ENCODE measurements around the gene SRMS.
"Not testable (repeated sequence)": the region's sequence is repeated elsewhere in the genome, so short reads cannot be mapped to it uniquely, and the experiment has no call there.

The SRMS gene

DNA sequence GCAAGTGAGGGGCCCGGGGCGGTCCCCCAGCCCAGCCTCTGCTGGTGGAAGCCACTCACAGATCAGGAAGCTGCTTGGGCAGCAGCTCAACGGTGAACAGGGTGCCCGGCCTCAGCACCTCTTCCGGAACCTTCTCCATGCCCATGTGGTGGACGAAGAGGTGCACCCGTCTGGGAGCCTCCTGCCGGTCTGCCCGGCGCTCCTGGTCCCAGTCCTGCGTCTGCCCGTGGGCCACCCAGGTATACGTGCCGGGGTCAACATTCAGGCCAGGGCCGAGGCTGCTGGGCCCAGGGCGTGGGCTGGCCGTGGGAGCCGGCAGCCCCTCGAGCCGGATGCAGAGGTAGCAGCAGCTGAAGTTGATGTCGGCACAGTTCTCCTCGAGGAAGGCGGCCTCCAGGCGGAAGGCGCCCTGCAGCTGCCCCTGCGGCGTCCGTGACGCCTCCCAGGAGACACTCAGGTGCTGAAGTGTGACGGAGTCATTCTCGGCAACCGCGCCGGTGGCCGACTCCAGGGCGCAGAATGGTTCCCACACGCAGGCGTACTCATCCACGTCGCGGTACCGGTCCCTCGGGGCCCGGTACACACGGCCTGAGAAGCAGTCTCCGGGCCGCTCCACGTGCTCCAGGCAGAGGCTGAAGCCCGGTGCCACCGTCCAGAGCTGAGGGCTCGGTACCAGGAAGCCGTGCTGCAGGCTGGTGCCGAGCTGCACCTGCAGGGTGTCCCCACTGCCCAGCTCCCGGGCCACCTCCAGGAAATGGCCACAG is 15.1 kb upstream of the SRMS start:
- Mint-ChIP-seq H3K27ac (no peak overlapping the region), H3K36me3 (peaks cover 16% of the 10 kb centered on the region), H3K4me3 (no peak overlapping the region), H3K4me1 (peaks cover 13% of the 10 kb centered on the region), H3K9me3 (no peaks in the 10 kb centered on the region)
- DNase-seq (ENCODE audit: low spot score in 2 of 2) (no peak), ATAC-seq (no peak)

DNA sequence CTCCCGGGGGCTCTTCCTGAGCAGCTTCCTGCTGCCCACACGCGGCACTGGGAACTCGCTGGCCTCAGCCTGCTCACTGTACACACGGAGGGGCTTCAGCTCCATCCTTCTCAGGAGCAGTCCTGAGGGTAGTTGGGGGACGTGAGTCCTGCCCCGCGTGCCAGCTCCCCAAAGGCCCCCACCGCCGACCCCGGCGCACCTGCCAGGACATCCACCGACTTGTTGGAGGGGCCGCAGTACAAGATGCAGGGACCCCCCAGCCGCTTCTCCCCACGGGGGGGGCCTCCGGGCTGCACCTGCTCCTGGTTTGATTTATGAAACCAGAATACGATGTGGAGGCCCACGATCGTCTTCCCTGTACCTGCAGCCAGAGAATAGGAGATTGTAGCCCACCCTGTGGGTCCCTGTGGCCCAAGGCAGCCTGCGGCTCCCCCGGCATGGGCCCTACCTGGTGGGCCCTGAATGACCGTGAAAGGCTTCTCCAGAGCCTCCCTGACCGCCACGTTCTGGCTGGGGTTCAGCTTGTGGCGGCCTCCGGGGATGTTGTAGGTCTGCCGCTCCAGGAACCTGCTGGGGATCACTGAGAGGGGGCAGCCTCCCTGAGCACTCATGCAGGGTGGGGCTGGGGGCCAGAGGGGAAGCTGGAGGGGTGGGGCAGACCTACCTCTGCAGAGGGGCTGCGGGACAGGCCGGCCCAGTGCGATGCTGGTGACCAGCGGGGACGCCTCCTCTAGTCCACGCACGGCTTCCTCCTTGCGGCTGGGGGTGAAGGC is 14.3 kb upstream of the SRMS start:
- Mint-ChIP-seq H3K4me1 (peaks cover 5% of the 10 kb centered on the region), H3K4me3 (no peak overlapping the region), H3K9me3 (no peaks in the 10 kb centered on the region), H3K27ac (no peak overlapping the region), H3K36me3 (peaks cover 14% of the 10 kb centered on the region)
- ATAC-seq (no peak), DNase-seq (ENCODE audit: low spot score in 2 of 2) (no peak)

DNA sequence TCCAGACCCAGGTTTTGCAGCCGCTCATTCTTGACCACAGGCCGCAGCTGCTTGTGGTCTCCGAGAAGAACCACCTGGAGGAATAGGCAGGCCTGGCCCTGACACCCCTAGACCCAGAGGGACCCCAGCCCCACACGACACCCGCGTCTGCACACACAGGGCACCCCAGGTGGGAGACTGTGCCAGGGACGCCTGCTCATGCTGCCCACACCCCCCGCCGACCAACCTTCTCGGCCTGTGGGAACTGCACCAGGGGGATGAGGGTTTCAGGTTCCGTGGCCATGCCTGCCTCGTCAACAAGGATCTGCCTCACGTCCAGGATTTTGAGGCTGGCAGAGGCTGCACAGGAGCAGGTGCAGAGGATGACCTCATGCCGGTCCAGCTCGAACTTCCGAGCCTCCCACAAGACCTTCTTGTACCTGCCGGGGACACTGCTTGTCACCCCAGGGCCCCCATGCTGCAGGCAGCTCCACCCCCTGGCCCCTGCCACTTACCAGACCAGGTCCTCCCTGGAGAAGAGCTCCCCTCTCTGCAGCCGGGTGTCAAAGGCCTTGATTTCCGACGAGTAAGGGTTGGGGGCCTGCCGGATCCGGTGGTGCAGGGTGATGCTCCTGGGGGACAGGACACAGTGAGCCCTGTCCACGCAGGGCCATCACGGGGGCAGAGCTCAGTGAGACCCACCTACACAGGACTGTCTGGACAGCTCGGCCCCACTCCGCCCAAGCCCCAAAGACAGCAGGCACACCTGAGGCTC is 13.5 kb upstream of the SRMS start:
- no peak overlapping the region for H3K27ac Mint-ChIP-seq
- H3K36me3 Mint-ChIP-seq, result peaks cover 14% of the 10 kb centered on the region
- no peak for ATAC-seq
- no peak for DNase-seq (ENCODE audit: low spot score in 2 of 2)
- H3K4me1 Mint-ChIP-seq, result peaks cover 5% of the 10 kb centered on the region
- no peak overlapping the region for H3K4me3 Mint-ChIP-seq
- H3K9me3 Mint-ChIP-seq, result no peaks in the 10 kb centered on the region

DNA sequence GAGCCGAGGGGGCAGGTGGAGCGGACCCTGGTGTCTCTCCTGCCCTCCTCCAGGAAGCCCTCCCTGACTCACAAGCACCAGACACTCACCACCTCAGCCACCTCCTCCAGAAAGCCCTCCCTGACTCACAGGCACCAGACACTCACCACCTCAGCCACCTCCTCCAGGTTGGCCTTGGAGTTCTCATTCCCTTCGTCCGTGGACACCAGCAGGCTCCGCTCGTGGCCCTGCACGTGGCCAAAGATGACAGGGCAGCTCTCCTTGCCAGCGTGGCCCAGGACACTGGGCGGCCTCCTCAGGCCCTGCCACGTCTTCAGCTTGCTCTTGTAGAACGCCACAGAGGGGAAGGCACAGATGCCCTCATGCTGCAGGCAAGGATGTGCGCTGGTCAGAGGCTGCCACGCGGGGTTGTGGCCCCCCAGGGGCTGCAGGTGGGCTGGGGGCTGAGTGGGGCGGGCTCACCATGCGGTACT is 12.8 kb upstream of the SRMS start:
- no peak overlapping the region for H3K27ac Mint-ChIP-seq
- H3K4me3 Mint-ChIP-seq, result no peak overlapping the region
- peaks cover 8% of the 10 kb centered on the region for H3K36me3 Mint-ChIP-seq
- ATAC-seq (no peak), DNase-seq (ENCODE audit: low spot score in 2 of 2) (no peak)
- no peaks in the 10 kb centered on the region for H3K9me3 Mint-ChIP-seq
- H3K4me1 Mint-ChIP-seq, result peaks cover 5% of the 10 kb centered on the region

DNA sequence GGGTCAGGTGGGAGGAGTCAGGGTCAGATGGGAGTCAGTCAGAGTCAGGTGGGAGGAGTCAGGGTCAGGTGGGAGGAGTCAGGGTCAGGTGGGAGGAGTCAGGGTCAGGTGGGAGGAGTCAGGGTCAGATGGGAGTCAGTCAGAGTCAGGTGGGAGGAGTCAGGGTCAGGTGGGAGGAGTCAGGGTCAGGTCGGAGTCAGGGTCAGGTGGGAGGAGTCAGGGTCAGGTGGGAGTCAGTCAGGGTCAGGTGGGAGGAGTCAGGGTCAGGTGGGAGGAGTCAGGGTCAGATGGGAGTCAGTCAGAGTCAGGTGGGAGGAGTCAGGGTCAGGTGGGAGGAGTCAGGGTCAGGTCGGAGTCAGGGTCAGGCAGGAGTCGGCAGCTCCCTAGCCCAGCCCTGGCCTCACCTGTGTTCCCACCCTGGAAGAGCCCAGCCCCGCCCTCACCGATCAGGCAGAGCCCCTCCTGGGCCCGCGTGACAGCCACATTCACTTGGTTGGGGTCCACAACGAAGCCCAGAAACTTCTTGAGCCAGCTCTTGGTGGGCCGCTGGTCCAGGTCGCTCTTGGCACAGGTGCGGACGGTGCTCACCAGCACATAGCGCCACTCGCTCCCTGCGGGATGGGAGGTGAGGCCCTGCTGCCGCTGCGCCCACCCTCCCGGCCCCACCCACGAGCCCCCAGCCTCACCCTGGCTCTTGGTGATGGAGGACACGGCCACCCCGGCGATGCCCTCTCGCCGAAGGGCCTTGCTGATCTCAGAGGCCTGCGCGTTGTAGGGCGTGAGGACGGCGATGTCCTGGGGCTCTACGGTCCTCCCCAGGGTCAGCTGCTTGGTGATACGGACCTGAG is 12.2 kb upstream of the SRMS start:
- DNase-seq (ENCODE audit: low spot score in 2 of 2); H3K36me3 Mint-ChIP-seq; ATAC-seq; H3K4me1 Mint-ChIP-seq; H3K4me3 Mint-ChIP-seq; H3K27ac Mint-ChIP-seq; H3K9me3 Mint-ChIP-seq: not testable (repeated sequence)

DNA sequence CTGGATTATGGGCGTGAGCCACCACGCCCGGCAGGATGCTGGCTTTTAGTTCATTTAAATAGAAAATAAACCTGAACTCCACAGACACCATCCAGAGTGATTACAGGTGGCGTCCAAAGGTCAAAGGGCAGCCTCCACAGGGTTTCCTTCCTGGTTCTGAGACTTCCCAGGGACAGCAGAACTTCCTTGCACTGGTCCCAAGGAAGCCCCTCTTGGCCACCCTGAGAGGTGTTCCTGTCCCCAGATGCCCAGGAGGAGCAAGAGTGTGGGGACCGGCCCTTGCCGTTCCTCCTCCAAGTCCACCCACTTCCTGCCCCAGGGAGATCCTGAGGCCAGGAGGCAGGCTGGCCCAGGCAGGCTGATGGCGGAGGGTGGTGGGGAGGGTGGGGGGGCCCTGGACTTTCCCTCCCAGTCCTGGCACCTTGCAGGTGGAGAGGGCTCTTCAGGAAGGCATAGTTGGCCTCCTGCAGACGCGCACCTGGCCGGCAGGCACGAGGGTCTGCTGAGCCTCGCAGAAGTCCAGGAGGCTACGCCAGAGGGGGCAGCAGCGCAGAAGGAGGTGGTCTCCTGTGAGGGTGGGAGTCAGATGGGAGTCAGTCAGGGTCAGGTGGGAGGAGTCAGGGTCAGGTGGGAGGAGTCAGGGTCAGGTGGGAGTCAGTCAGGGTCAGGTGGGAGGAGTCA is 11.4 kb upstream of the SRMS start:
- DNase-seq (ENCODE audit: low spot score in 2 of 2) (no peak), ATAC-seq (no peak)
- Mint-ChIP-seq H3K4me1 (peaks cover 5% of the 10 kb centered on the region), H3K9me3 (no peaks in the 10 kb centered on the region), H3K36me3 (peaks cover 8% of the 10 kb centered on the region), H3K27ac (no peak overlapping the region), H3K4me3 (no peak overlapping the region)

DNA sequence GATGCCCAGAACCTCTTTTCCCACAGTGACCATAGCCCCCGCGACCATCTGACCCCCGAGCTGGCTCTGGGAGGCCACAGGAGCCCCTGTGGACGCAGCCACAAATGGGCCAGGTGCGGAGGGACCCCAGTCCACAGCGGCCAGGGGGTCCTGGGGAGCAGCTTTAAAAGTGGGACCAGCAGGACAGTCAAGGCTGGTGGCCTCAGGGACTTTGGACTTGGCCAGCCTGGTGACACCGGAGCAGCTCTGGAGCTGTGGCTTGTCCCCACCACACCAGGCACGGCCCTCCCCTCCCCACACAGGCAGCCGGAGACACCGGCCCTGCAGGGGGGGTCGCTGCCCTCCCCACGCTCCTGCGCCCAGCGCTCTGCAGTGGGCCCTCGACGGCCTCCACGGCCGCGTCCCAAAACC is 9.9 kb upstream of the SRMS start:
- H3K9me3 Mint-ChIP-seq, result no peaks in the 10 kb centered on the region
- no peak for DNase-seq (ENCODE audit: low spot score in 2 of 2)
- H3K36me3 Mint-ChIP-seq, result peaks cover 14% of the 10 kb centered on the region
- peaks cover 12% of the 10 kb centered on the region for H3K4me1 Mint-ChIP-seq
- ATAC-seq, result no peak
- H3K4me3 Mint-ChIP-seq, result no peak overlapping the region
- no peak overlapping the region for H3K27ac Mint-ChIP-seq

DNA sequence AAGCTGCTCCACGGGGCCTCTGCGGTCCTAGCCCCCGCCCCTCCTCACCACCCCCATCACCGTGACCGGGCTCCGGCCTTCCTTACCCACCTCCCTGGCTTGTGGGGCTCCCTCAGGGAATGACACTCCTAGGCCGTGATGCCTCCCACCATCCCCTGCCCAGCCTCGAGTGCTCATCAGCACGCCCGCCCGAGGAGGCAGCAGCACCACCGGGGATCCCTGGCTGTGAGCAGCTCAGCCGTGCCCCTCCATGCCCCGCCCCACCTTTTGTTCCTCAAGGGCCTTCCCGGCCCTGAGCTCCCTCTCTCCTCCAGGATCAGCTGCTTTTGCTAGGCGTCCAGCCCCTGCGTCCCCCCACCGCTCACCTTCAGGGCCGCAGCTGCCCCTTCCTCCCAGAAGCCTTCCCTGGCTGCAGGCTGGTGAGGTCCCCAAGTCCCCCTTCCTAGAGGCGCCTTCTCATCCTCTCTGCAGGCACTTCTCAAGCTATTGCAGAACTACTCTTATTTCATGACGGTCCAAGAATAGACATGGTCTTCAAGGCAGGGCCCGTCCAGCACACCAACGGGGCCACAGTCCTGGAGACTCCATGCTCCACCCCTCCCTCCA is 9.4 kb upstream of the SRMS start:
- H3K9me3 Mint-ChIP-seq, result no peaks in the 10 kb centered on the region
- H3K27ac Mint-ChIP-seq, result no peak overlapping the region
- peaks cover 17% of the 10 kb centered on the region for H3K36me3 Mint-ChIP-seq
- H3K4me3 Mint-ChIP-seq, result no peak overlapping the region
- H3K4me1 Mint-ChIP-seq, result peaks cover 17% of the 10 kb centered on the region
- ATAC-seq (no peak), DNase-seq (ENCODE audit: low spot score in 2 of 2) (no peak)

DNA sequence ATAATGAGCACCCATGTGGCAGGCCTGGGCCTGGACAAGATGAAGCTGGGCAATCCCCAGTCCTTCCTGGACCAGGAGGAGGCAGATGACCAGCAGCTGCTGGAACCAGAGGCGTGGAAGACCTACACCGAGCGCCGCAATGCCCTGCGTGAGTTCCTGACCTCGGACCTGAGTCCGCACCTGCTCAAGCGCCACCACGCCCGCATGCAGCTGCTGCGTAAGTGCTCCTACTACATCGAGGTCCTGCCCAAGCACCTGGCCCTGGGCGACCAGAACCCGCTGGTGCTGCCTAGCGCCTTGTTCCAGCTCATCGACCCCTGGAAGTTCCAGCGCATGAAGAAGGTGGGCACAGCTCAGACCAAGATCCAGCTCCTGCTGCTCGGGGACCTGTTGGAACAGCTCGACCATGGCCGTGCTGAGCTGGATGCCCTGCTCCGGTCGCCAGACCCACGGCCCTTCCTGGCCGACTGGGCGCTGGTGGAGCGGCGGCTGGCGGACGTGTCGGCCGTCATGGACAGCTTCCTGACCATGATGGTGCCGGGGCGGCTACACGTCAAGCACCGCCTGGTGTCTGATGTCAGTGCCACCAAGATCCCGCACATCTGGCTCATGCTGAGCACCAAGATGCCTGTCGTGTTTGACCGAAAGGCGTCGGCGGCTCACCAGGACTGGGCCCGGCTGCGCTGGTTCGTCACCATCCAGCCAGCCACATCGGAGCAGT is 8.3 kb upstream of the SRMS start:
- Mint-ChIP-seq H3K4me1 (peaks cover 17% of the 10 kb centered on the region), H3K9me3 (no peaks in the 10 kb centered on the region), H3K4me3 (no peak overlapping the region), H3K36me3 (peaks cover 17% of the 10 kb centered on the region), H3K27ac (no peak overlapping the region)
- ATAC-seq, result no peak
- no peak for DNase-seq (ENCODE audit: low spot score in 2 of 2)

DNA sequence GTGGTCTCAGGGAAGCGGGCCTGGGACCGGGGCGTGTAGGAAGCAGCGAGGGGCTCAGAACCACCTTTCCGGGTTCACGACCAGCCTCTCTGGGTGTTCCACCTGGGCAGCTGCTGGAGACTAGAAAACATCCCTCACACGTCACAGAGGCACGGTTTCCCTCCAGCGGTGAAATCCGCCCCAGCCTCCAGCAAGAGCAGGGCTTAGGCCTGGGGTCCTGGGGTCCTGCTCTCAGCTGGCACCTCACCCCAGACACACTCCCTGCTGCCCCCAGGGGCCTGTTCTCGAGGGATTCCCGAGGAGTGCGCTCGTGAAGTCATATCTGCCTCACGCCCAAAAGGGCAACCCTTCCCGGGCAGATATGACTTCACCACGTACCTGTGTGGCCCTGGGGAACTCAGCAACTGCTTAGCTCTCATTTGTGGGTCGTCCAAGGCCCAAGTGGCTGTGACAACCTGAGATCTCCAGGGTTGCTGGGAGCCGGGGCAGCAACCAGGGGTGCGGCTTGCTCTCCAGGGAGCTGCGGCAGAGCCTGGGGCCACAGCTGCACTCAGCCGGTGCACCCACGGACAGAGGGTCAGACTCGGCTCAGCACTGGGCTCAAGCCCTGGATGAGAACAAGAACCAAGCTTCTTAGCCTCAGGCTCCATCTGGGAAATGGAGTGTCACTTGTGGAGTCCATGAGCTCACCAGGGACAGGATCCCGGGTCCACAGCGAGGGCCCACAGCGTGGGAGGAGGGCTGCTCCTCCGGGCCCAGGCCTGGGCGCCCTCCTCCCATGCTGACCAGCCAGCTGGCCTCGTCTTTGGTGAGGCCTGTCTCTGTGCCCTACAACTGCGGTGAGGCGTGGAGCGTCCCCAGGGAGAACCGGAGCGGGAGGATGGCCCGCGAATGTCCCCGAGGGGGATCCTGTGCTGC is 7.1 kb upstream of the SRMS start:
- Mint-ChIP-seq H3K4me3 (peak overlapping the region; percentile 65), H3K27ac (peak overlapping the region; percentile 81), H3K4me1 (peaks cover 14% of the 10 kb centered on the region), H3K36me3 (peaks cover 10% of the 10 kb centered on the region), H3K9me3 (no peaks in the 10 kb centered on the region)
- DNase-seq (ENCODE audit: low spot score in 2 of 2), result no peak
- ATAC-seq, result no peak

DNA sequence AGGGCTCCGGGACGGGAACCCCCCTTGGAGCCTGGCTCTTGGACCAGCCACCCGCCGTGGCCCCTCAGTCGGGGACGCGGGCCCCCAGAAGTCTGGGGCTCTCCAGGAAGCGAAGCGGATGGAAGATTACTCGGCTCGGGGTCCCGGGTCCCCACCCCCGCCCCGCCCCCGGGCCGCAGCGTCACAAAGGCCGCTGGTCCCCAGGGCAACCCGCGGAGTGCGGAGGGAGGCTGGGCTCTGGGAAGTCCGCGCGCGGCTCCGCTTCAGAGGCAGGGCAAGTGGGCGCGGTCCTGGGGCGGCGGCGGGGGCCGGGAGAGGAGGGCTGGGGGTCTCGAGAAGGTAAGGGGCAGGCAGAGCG is 6.4 kb upstream of the SRMS start, which contains the start of gene FNDC11:
TSS of gene FNDC11 (plus strand) at position 227 of the 358 bp plus-strand sequence. CDS start 1,505 bp downstream, outside the sequence.
- Mint-ChIP-seq H3K9me3 (no peaks in the 10 kb centered on the region), H3K27ac (peak within 1 kb of the TSS; percentile 81), H3K36me3 (peaks cover 10% of the 10 kb centered on the region), H3K4me3 (peak within 1 kb of the TSS; percentile 65), H3K4me1 (peaks cover 18% of the 10 kb centered on the region)
- DNase-seq (ENCODE audit: low spot score in 2 of 2) (no peak), ATAC-seq (peak; percentile 56)

DNA sequence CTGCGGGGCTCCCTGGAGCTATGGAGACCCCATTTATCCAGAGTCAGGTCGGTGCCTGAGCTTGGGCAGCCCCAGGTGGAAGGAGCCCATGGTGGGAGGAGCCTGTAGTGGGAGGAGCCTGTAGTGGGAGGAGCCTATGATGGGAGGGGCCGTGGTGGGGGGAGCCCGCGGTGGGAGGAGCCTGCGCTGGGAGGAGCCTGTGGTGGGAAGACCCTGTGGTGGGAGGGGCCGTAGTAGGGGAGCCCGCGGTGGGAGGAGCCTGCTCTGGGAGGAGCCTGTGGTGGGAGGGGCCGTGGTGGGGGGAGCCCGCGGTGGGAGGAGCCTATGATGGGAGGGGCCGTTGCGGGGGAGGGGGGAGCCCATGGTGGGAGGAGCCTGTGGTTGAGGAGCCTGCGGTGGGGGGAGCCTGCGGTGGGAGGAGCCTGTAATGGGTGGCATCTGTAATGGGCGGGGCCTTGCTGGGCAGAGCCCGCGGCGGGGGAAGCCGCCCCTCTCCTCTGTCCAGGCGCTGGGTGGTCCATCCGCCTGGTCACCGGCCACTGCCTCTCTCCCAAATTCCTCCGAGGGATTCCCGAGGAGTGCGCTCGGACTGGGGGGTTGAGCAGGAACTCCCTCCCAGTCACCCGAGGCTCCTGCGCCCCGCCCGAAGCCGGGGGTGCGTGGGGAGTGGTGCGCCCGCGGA is 5.8 kb upstream of the SRMS start:
- H3K27ac Mint-ChIP-seq, result peak overlapping the region; percentile 81
- DNase-seq (ENCODE audit: low spot score in 2 of 2) (peak; percentile 92 to 93), ATAC-seq (peak; percentile 68)
- H3K9me3 Mint-ChIP-seq, result no peaks in the 10 kb centered on the region
- peaks cover 18% of the 10 kb centered on the region for H3K4me1 Mint-ChIP-seq
- peak overlapping the region; percentile 65 for H3K4me3 Mint-ChIP-seq
- peaks cover 10% of the 10 kb centered on the region for H3K36me3 Mint-ChIP-seq

Measured in stimulated activated effector memory CD8-positive, alpha-beta T cell treated with anti-CD3 and anti-CD28 coated beads, Interleukin-12 subunit alpha, Interleukin-12 subunit beta, amount 100 ng/mL, for 72 hours (primary cell).